GM12878 (cell line): Measurements from ENCODE around the gene PCDHGC4. TPM values are rescaled to one million over a fixed set of nuclear protein-coding genes. Genes with fewer than 3 reads are reported as not detected.

Source experiments
- ATAC-seq: fragments of 200-7000 bp; cut with Tn5 transposase; 3 replicates; pipeline ENCODE4 v1.9.1; 2020; ENCODE audit warnings: mild to moderate bottlenecking, moderate library complexity
- BruUV-seq: library from RNA; stranded (reverse); fragments of 400-500 nt; replicated peaks from 2 replicates; lab custom pipeline; 2021; lab: Mats Ljungman, UMichigan
- CTCF ChIA-PET: fragments of 300-600 bp; sonication (Branson Sonifier 250); formaldehyde crosslinking; extraction: SDS; loops from one replicate; lab custom pipeline; 2021; ENCODE audit warnings: inconsistent platforms; lab: Yijun Ruan, JAX
- POLR2A ChIA-PET: fragments of 350-600 bp; formaldehyde crosslinking; extraction: SDS; loops from one replicate; lab custom pipeline; 2021; ENCODE audit warnings: inconsistent platforms; lab: Charles Lee
- RAD21 ChIA-PET: fragments of 300-600 bp; sonication (Branson Sonifier 250); formaldehyde crosslinking; loops from one replicate; lab custom pipeline; 2023; ENCODE audit warnings: antibody characterized with exemption; ENCODE audit not compliant: unreplicated experiment; lab: Charles Lee
- SMC1A ChIA-PET: fragments of 300-600 bp; sonication (Branson Sonifier 250); formaldehyde crosslinking; loops from one replicate; lab custom pipeline; 2023; ENCODE audit not compliant: unreplicated experiment, uncharacterized antibody; lab: Charles Lee
- DNase-seq: peaks from one replicate; pipeline ENCODE4 v3.0.0-alpha.2; 2011; ENCODE audit warnings: low read depth, low spot score
- FAIRE-seq: peaks from 3 replicates; lab custom pipeline; 2011; peaks lifted over from hg19 to GRCh38; lab: Jason Lieb, UNC
- H2AFZ ChIP-seq: 2 replicates; pipeline ENCODE4 v1.6.0; 2011; ENCODE audit warnings: low read depth, low read length, control low read depth; ENCODE audit not compliant: control insufficient read depth
- H3K27ac ChIP-seq: 2 replicates; pipeline ENCODE4 v1.5.1; 2011; ENCODE audit warnings: control low read depth; ENCODE audit not compliant: control insufficient read depth, insufficient read depth
- H3K27me3 ChIP-seq, 2 experiments: replicated peaks in 1 of 2; 2 replicates each; pipeline versions ENCODE4 v1.6.0 to v1.6.1; 2011; ENCODE audit warnings: low read length in 1 of 2; ENCODE audit not compliant: control insufficient read depth in 2 of 2, insufficient read depth in 2 of 2
- H3K36me3 ChIP-seq, 2 experiments: 2 replicates each; pipeline ENCODE4 v1.5.1; 2011; ENCODE audit warnings: low read length in 1 of 2; ENCODE audit not compliant: control insufficient read depth in 2 of 2, insufficient read depth in 2 of 2
- H3K4me1 ChIP-seq: 2 replicates; pipeline ENCODE4 v1.6.1; 2011; ENCODE audit warnings: mild to moderate bottlenecking, low read length, moderate library complexity, mixed read lengths; ENCODE audit not compliant: control insufficient read depth, insufficient read depth
- H3K4me2 ChIP-seq: 2 replicates; pipeline ENCODE4 v1.6.0; 2011; ENCODE audit warnings: control low read depth; ENCODE audit not compliant: control insufficient read depth, insufficient read depth
- H3K4me3 ChIP-seq: fragments of 200-600 bp; sonication (generic); 2 replicates; pipeline ENCODE4 v1.5.1; 2016
- H3K79me2 ChIP-seq: 2 replicates; pipeline ENCODE4 v1.6.0; 2011; ENCODE audit warnings: low read length; ENCODE audit not compliant: control insufficient read depth, insufficient read depth
- H3K9ac ChIP-seq: 2 replicates; pipeline ENCODE4 v1.8.0; 2011; ENCODE audit warnings: low read length, control low read depth, mixed read lengths; ENCODE audit not compliant: control insufficient read depth, insufficient read depth
- H3K9me3 ChIP-seq: replicated peaks from 3 replicates; pipeline ENCODE4 v1.5.1; 2011; ENCODE audit warnings: mild to moderate bottlenecking, low read length; ENCODE audit not compliant: control insufficient read depth, insufficient read depth
- H4K20me1 ChIP-seq: 2 replicates; pipeline ENCODE4 v1.6.0; 2011; ENCODE audit not compliant: control insufficient read depth, insufficient read depth
- BACH1 ChIP-seq: fragments of 450-650 bp; IDR thresholded peaks from 2 replicates; pipeline ENCODE4 v1.6.1; 2017; ENCODE audit warnings: mild to moderate bottlenecking, borderline replicate concordance
- BCLAF1 ChIP-seq: fragments of 450-650 bp; IDR thresholded peaks from 2 replicates; pipeline ENCODE4 v1.6.1; 2017; ENCODE audit warnings: antibody characterized with exemption, mild to moderate bottlenecking, moderate library complexity
- CBFB ChIP-seq: IDR thresholded peaks from 2 replicates; pipeline ENCODE4 v1.6.1; 2016; ENCODE audit warnings: antibody characterized with exemption, low read depth
- EED ChIP-seq: sonication (generic); IDR thresholded peaks from 2 replicates; pipeline ENCODE4 v1.6.1; 2016; ENCODE audit warnings: antibody characterized with exemption, low read depth
- GATAD2B ChIP-seq: fragments of 450-650 bp; conservative IDR thresholded peaks from 2 replicates; pipeline ENCODE4 v1.6.1; 2017; ENCODE audit warnings: low read depth, mild to moderate bottlenecking, moderate library complexity
- HDAC2 ChIP-seq: fragments of 200-600 bp; sonication (generic); IDR thresholded peaks from 2 replicates; pipeline ENCODE4 v1.6.1; 2017
- HDAC6 ChIP-seq: fragments of 200-600 bp; sonication (generic); IDR thresholded peaks from one replicate; pipeline ENCODE4 v1.8.0; 2017; ENCODE audit warnings: antibody characterized with exemption; ENCODE audit not compliant: unreplicated experiment
- KAT2A ChIP-seq: conservative IDR thresholded peaks from 2 replicates; pipeline ENCODE4 v1.6.1; 2011; ENCODE audit warnings: low read depth, low read length; ENCODE audit not compliant: control insufficient read depth
- NFIC ChIP-seq: IDR thresholded peaks from 2 replicates; pipeline ENCODE4 v1.6.1; 2012; ENCODE audit warnings: low read depth, mild to moderate bottlenecking, inconsistent platforms, low read length, moderate library complexity
- NFYA ChIP-seq: IDR thresholded peaks from 2 replicates; pipeline ENCODE4 v1.6.1; 2011; ENCODE audit warnings: low read depth, mild to moderate bottlenecking, low read length, improper control_type of control experiment, borderline replicate concordance
- NKRF ChIP-seq: fragments of 450-650 bp; conservative IDR thresholded peaks from 2 replicates; pipeline ENCODE4 v1.6.1; 2017; ENCODE audit warnings: mild to moderate bottlenecking, moderate library complexity
- PKNOX1 ChIP-seq: fragments of 450-650 bp; IDR thresholded peaks from 2 replicates; pipeline ENCODE4 v1.6.1; 2016; ENCODE audit warnings: mild to moderate bottlenecking
- SREBF2 ChIP-seq: IDR thresholded peaks from 2 replicates; pipeline ENCODE4 v1.6.1; 2012; ENCODE audit warnings: mild to moderate bottlenecking, low read length
- STAT3 ChIP-seq: IDR thresholded peaks from 2 replicates; pipeline ENCODE4 v1.6.1; 2011; ENCODE audit warnings: low read depth, low read length, improper control_type of control experiment
- ZNF687 ChIP-seq: fragments of 450-650 bp; IDR thresholded peaks from 2 replicates; pipeline ENCODE4 v1.6.1; 2017; ENCODE audit warnings: mild to moderate bottlenecking, moderate library complexity
- WGBS: methylation state at CpG from one replicate; pipeline ENCODE4 v1.1.6; 2016; ENCODE audit warnings: low lambda C conversion rate; ENCODE audit not compliant: insufficient replicate concordance, insufficient coverage; ENCODE audit errors: missing lambda C conversion rate; 5-methylcytosine and 5-hydroxymethylcytosine counted together
- in situ Hi-C: fragments of 300-500 bp; cut with MboI; formaldehyde crosslinking; loops from 9 replicates; pipeline ENCODE4 v1.14.3; 2018; ENCODE audit warnings: mixed read lengths
- intact Hi-C: fragments of 100-400 bp; cut with micrococcal nuclease; formaldehyde crosslinking; loops from one replicate; pipeline ENCODE4 v1.14.2; 2022; ENCODE audit not compliant: unreplicated experiment
- polyA plus RNA-seq, 11 experiments: library from polyadenylated mRNA; depleted of rRNA in 4 of 11; unstranded in 6 of 11; stranded (reverse) in 5 of 11; fragments of >200 nt; fragmentation: Nextera tagmentation in 4 of 11; fragmentation: Illumina TruSeq in 1 of 11; extraction: Ambion mirVana in 4 of 11; extraction: Trizol in 1 of 11; gene quantifications; 1 replicate in 1 of 11; 2 replicates in 10 of 11; pipeline versions ENCODE4 v1.2.1 to v1.2.3, GENCODE V29; 2011 to 2016; ENCODE audit warnings: inconsistent platforms in 2 of 11, missing spikeins in 2 of 11, low read depth in 1 of 11
- total RNA-seq, 4 experiments: library from RNA; depleted of rRNA in 3 of 4; stranded (reverse); fragments of >200 nt in 3 of 4; fragmentation: Illumina TruSeq in 1 of 4; extraction: Trizol in 1 of 4; gene quantifications; 2 replicates each; pipeline versions ENCODE4 v1.2.1 to v1.2.3, GENCODE V29; 2013 to 2021

The PCDHGC4 gene
- total and polyA plus RNA-seq, 10 of the 15 experiments (the other 5 are each of a cell fraction or from before 2014, with no cell fraction given): 0.04 to 1.2 (median 0.52) TPM

- Histone ChIP-seq H3K9ac (no peak overlapping the region), H3K27ac (no peak overlapping the region), H4K20me1 (no peaks in the 10 kb centered on the region), H3K9me3 (no peaks in the 10 kb centered on the region), H3K4me2 (no peak overlapping the region), H2AFZ (no peak overlapping the region), H3K4me3 (peak overlapping the region; percentile 36), H3K79me2 (no peaks in the 10 kb centered on the region), H3K4me1 (peaks cover 9% of the 10 kb centered on the region), H3K36me3 (no peaks in the 10 kb centered on the region; a peak in 1 of 4 replicates), H3K27me3 (peaks cover 0 to 3% of the 10 kb centered on the region in 2 experiments; a peak in 2 of 4 replicates)
- FAIRE-seq (no peak), DNase-seq (no peak), ATAC-seq (no peak)
- 76% methylated on average over 3 of the region's 3 CpGs for WGBS
- BruUV-seq: no TSS peak
- ChIA-PET POLR2A (interaction anchor here (1.2 kb wide), 1 partner anchor 22 kb away, joined by 3 read pairs; no protein-coding TSS in a partner anchor), CTCF (interaction anchor here (0.7 to 8.1 kb wide), 12 partner anchors 9 to 104 kb away, joined by 3 to 90 read pairs (median 5); partner anchors contain the start of genes PCDHGA11, PCDHGA12 and PCDHGC3), RAD21 (interaction anchor here (1.5 to 1.6 kb wide), 2 partner anchors 8 to 80 kb away, joined by 4 to 6 read pairs; partner anchors contain the start of gene PCDHGC3), SMC1A (interaction anchor here (0.6 to 1.7 kb wide), 6 partner anchors 8 to 336 kb away, joined by 3 to 6 read pairs (median 3); partner anchors contain the start of gene PCDHGC3)
- intact Hi-C loops (no loop called here), in situ Hi-C loops (no loop called here)
- TF ChIP-seq KAT2A (no peak), ZNF687 (no peak), NFYA (no peak), SREBF2 (no peak), GATAD2B (no peak), NFIC (no peak), BACH1 (no peak), HDAC2 (no peak), HDAC6 (no peak), STAT3 (no peak), EED (no peak), CBFB (no peak), NKRF (no peak), BCLAF1 (no peak), PKNOX1 (no peak)
Observed at GRCh38 chr5:141483902-141484301, 928 bp upstream of the PCDHGC4 start.
